MM.1S (cell line): Measurements from ENCODE around the gene NDST4.

Experiments used
- DNase-seq: peaks from one replicate; pipeline ENCODE4 v3.0.0-alpha.2; 2015
- H2AFZ ChIP-seq: fragments of 300-600 bp; sonication (generic); 2 replicates; pipeline ENCODE4 v1.6.0; 2016; ENCODE audit warnings: antibody characterized with exemption, low read length
- H3F3A ChIP-seq: fragments of 300-600 bp; sonication (generic); 2 replicates; pipeline ENCODE4 v1.6.1; 2016; ENCODE audit warnings: mild to moderate bottlenecking, antibody characterized with exemption, low read length, moderate library complexity, mixed read lengths; ENCODE audit not compliant: insufficient read depth
- H3K27ac ChIP-seq: fragments of 300-600 bp; sonication (generic); 2 replicates; pipeline ENCODE4 v1.5.1; 2016; ENCODE audit warnings: mild to moderate bottlenecking, low read length
- H3K27me3 ChIP-seq: fragments of 300-600 bp; sonication (generic); replicated peaks from 2 replicates; pipeline ENCODE4 v1.6.0; 2016; ENCODE audit warnings: low read length; ENCODE audit not compliant: insufficient read depth
- H3K36me3 ChIP-seq: fragments of 300-600 bp; sonication (generic); replicated peaks from 2 replicates; pipeline ENCODE4 v1.6.1; 2016; ENCODE audit warnings: mild to moderate bottlenecking, low read length, mixed read lengths; ENCODE audit not compliant: insufficient read depth
- H3K4me1 ChIP-seq: fragments of 300-600 bp; sonication (generic); 2 replicates; pipeline ENCODE4 v1.6.1; 2016; ENCODE audit warnings: low read length, mixed read lengths
- H3K4me2 ChIP-seq: fragments of 300-600 bp; sonication (generic); 2 replicates; pipeline ENCODE4 v1.6.0; 2016; ENCODE audit warnings: low read depth, low read length
- H3K4me3 ChIP-seq: fragments of 300-600 bp; sonication (generic); 2 replicates; pipeline ENCODE4 v1.5.1; 2016; ENCODE audit warnings: low read length, mixed read lengths
- H3K79me2 ChIP-seq: fragments of 300-600 bp; sonication (generic); 2 replicates; pipeline ENCODE4 v1.6.1; 2016; ENCODE audit warnings: mixed run types, low read length, mixed read lengths
- H3K9ac ChIP-seq: fragments of 300-600 bp; sonication (generic); 2 replicates; pipeline ENCODE4 v1.6.1; 2016; ENCODE audit warnings: low read length, mixed read lengths
- H3K9me2 ChIP-seq: fragments of 300-600 bp; sonication (generic); replicated peaks from 2 replicates; pipeline ENCODE4 v1.6.1; 2016; ENCODE audit warnings: mild to moderate bottlenecking, low read length, mixed read lengths; ENCODE audit not compliant: insufficient read depth
- H3K9me3 ChIP-seq: fragments of 300-600 bp; sonication (generic); replicated peaks from 2 replicates; pipeline ENCODE4 v1.6.1; 2016; ENCODE audit warnings: mild to moderate bottlenecking, low read length, mixed read lengths; ENCODE audit not compliant: insufficient read depth
- H4K20me1 ChIP-seq: fragments of 300-600 bp; sonication (generic); 2 replicates; pipeline ENCODE4 v1.6.1; 2016; ENCODE audit warnings: mild to moderate bottlenecking, low read length, moderate library complexity, mixed read lengths; ENCODE audit not compliant: insufficient read depth
- CTCF ChIP-seq: fragments of 300-600 bp; sonication (generic); IDR thresholded peaks from 2 replicates; pipeline ENCODE4 v1.5.1; 2016; ENCODE audit warnings: antibody characterized with exemption, low read length, mixed read lengths
- EZH2 ChIP-seq: fragments of 300-600 bp; sonication (generic); optimal IDR thresholded peaks from 2 replicates; pipeline ENCODE3; 2017; ENCODE audit warnings: low read depth, mild to moderate bottlenecking, antibody characterized with exemption, low read length, mixed read lengths
- EZH2phosphoT487 ChIP-seq: fragments of 300-600 bp; sonication (generic); IDR thresholded peaks from 2 replicates; pipeline ENCODE4 v1.6.1; 2018; ENCODE audit warnings: antibody characterized with exemption, low read length

Gene NDST4

GRCh38 chr4:114875630-114876029 lies 237.8 kb downstream of the NDST4 start:
- no peak overlapping the region for H3K4me2 ChIP-seq
- H3K4me1 ChIP-seq: no peaks in the 10 kb centered on the region
- DNase-seq: no peak
- TF ChIP-seq CTCF: no peak
- no peak for TF ChIP-seq EZH2
- H3K9me2 ChIP-seq: no peaks in the 10 kb centered on the region
- no peak overlapping the region for H3K4me3 ChIP-seq
- H3F3A ChIP-seq: no peaks in the 10 kb centered on the region
- no peaks in the 10 kb centered on the region for H3K27me3 ChIP-seq
- H3K79me2 ChIP-seq: no peaks in the 10 kb centered on the region
- H2AFZ ChIP-seq: no peak overlapping the region
- H4K20me1 ChIP-seq: no peaks in the 10 kb centered on the region
- H3K9me3 ChIP-seq: no peaks in the 10 kb centered on the region
- no peaks in the 10 kb centered on the region for H3K36me3 ChIP-seq
- no peak overlapping the region for H3K27ac ChIP-seq
- H3K9ac ChIP-seq: no peak overlapping the region

- Histone ChIP-seq H3K9me2 (no peaks in the 10 kb centered on the region), H3K27me3 (no peaks in the 10 kb centered on the region), H3K4me2 (no peak overlapping the region), H3K27ac (no peak overlapping the region), H3K9ac (no peak overlapping the region), H3K9me3 (no peaks in the 10 kb centered on the region), H2AFZ (no peak overlapping the region), H3K36me3 (no peaks in the 10 kb centered on the region), H3K4me3 (no peak overlapping the region), H4K20me1 (no peaks in the 10 kb centered on the region), H3F3A (no peaks in the 10 kb centered on the region), H3K79me2 (no peaks in the 10 kb centered on the region), H3K4me1 (no peaks in the 10 kb centered on the region)
- TF ChIP-seq CTCF (no peak), EZH2phosphoT487 (no peak), EZH2 (no peak)
- DNase-seq: no peak
Observed at GRCh38 chr4:114874321-114874720, 239.1 kb downstream of the NDST4 start.

GRCh38 chr4:114870987-114871386 lies 242.4 kb downstream of the NDST4 start:
- H3K4me2 ChIP-seq: no peak overlapping the region
- DNase-seq: no peak
- H3K36me3 ChIP-seq: no peaks in the 10 kb centered on the region
- no peaks in the 10 kb centered on the region for H4K20me1 ChIP-seq
- no peaks in the 10 kb centered on the region for H3K4me1 ChIP-seq
- TF ChIP-seq EZH2phosphoT487 (no peak), CTCF (no peak), EZH2 (no peak)
- H3K9ac ChIP-seq: no peak overlapping the region
- H2AFZ ChIP-seq: no peak overlapping the region
- H3K9me2 ChIP-seq: no peaks in the 10 kb centered on the region
- H3K27me3 ChIP-seq: no peaks in the 10 kb centered on the region
- no peak overlapping the region for H3K4me3 ChIP-seq
- H3K27ac ChIP-seq: no peak overlapping the region
- no peaks in the 10 kb centered on the region for H3K9me3 ChIP-seq
- no peaks in the 10 kb centered on the region for H3F3A ChIP-seq
- no peaks in the 10 kb centered on the region for H3K79me2 ChIP-seq
